Measurements from ENCODE around the gene NUSAP1. TPM values are rescaled to one million over a fixed set of nuclear protein-coding genes. Genes with fewer than 3 reads are reported as not detected.
"Not testable (repeated sequence)": the region's sequence is repeated elsewhere in the genome, so short reads cannot be mapped to it uniquely, and the experiment has no call there.

The NUSAP1 gene
- total RNA-seq, 1 donor from 2014 or later: 14.4 TPM

GRCh38 chr15:41354371-41354770 lies 21.7 kb downstream of the NUSAP1 start:
- CTCF ChIA-PET: no interaction called here

GRCh38 chr15:41367418-41367817 lies 34.7 kb downstream of the NUSAP1 start:
- CTCF ChIA-PET: no interaction called here
- Mint-ChIP-seq H3K36me3 (ENCODE audit: low read depth) (peaks cover 4% of the 10 kb centered on the region), H3K27ac (no peak overlapping the region), H3K9me3 (no peaks in the 10 kb centered on the region), H3K27me3 (no peaks in the 10 kb centered on the region), H3K4me3 (no peak overlapping the region), H3K4me1 (no peaks in the 10 kb centered on the region)
- no peak for DNase-seq
- intact Hi-C loops (cut with micrococcal nuclease): no loop called here
- no peak for TF ChIP-seq CTCF (IDR thresholded peaks at IDR 0.05)
- ATAC-seq (ENCODE audit: low read depth): no peak
- POLR2A ChIA-PET: no interaction called here

More at GRCh38 chr15:41354371-41354770, 21.7 kb downstream of the NUSAP1 start:
- Mint-ChIP-seq H3K4me3 (no peak overlapping the region), H3K9me3 (no peaks in the 10 kb centered on the region), H3K27me3 (no peaks in the 10 kb centered on the region), H3K36me3 (ENCODE audit: low read depth) (peaks cover 11% of the 10 kb centered on the region), H3K27ac (no peak overlapping the region), H3K4me1 (no peaks in the 10 kb centered on the region)
- DNase-seq: no peak
- intact Hi-C loops (cut with micrococcal nuclease): no loop called here
- no peak for TF ChIP-seq CTCF (IDR thresholded peaks at IDR 0.05)
- no peak for ATAC-seq (ENCODE audit: low read depth)
- POLR2A ChIA-PET: no interaction called here

GRCh38 chr15:41377978-41378377 lies 45.3 kb downstream of the NUSAP1 start:
- Mint-ChIP-seq H3K4me3 (no peak overlapping the region), H3K9me3 (no peaks in the 10 kb centered on the region), H3K36me3 (ENCODE audit: low read depth) (peaks cover 7% of the 10 kb centered on the region), H3K27me3 (no peaks in the 10 kb centered on the region), H3K27ac (no peak overlapping the region), H3K4me1 (no peaks in the 10 kb centered on the region)
- ChIA-PET CTCF (no interaction called here), POLR2A (interaction anchor here (0.6 kb wide), 1 partner anchor 86 kb away, joined by 3 read pairs; no protein-coding TSS in a partner anchor)
- no peak for TF ChIP-seq CTCF (IDR thresholded peaks at IDR 0.05)
- ATAC-seq (ENCODE audit: low read depth) (no peak), DNase-seq (no peak)
- intact Hi-C loops (cut with micrococcal nuclease): no loop called here

- not testable (repeated sequence) for ATAC-seq (ENCODE audit: low read depth)
Measured at GRCh38 chr15:41383974-41384749, 51.5 kb downstream of the NUSAP1 start.

GRCh38 chr15:41387646-41388045 lies 55.0 kb downstream of the NUSAP1 start:
- Mint-ChIP-seq H3K9me3 (no peaks in the 10 kb centered on the region), H3K27me3 (no peaks in the 10 kb centered on the region), H3K4me1 (peaks cover 5% of the 10 kb centered on the region), H3K36me3 (ENCODE audit: low read depth) (peaks cover 41% of the 10 kb centered on the region), H3K27ac (no peak overlapping the region), H3K4me3 (no peak overlapping the region)
- ATAC-seq (ENCODE audit: low read depth): no peak
- no peak for TF ChIP-seq CTCF (IDR thresholded peaks at IDR 0.05)
- CTCF ChIA-PET: interaction anchor here (1.0 kb wide), 1 partner anchor 78 kb away, joined by 3 read pairs; no protein-coding TSS in a partner anchor
- POLR2A ChIA-PET: no interaction called here
- DNase-seq: no peak
- intact Hi-C loops (cut with micrococcal nuclease): no loop called here

More at GRCh38 chr15:41383974-41384749, 51.5 kb downstream of the NUSAP1 start:
- H3K4me3 Mint-ChIP-seq; DNase-seq; H3K9me3 Mint-ChIP-seq; H3K27me3 Mint-ChIP-seq; POLR2A ChIA-PET; CTCF ChIA-PET; H3K4me1 Mint-ChIP-seq; H3K27ac Mint-ChIP-seq; intact Hi-C loops (cut with micrococcal nuclease): not testable (repeated sequence)
- H3K36me3 Mint-ChIP-seq (ENCODE audit: low read depth): peaks cover 27% of the 10 kb centered on the region
